ENCODE results near the gene MINDY3.

DNA sequence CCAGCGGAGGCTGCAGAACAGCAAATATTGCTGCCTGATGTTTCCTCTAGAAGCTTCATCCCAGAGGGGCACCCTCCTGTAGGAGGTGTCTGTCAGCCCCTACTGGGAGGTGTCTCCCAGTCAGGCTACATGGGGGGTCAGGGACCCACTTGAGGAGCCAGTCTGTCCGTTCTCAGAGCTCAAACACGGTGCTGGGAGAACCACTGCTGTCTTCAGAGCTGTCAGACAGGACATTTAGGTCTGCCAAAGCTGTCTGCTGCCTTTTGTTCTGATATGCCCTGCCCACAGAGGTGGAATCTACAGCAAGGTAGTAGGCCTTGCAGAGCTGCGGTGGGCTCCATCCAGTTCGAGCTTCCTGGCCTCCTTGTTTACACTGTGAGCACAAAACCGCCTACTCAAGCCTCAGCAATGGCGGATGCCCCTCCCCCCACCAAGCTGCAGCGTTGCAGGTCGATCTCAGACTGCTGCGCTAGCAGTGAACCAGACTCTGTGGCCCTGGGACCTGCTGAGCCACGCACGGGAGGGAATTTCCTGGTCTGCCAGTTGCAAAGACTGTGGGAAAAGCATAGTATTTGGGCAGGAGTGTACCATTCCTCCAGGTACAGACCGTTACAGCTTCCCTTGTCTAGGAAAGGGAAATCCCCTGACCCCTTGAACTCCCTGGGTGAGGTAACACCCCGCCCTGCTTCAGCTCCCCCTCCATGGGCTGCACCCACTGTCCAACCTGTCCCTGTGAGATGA lies 17.7 kb upstream of the MINDY3 start:
- TF ChIP-seq ZFP3 (CRISPR knock-in tag; IDR thresholded peaks at IDR 0.05) = no peak
- no peak for TF ChIP-seq CSRNP3 (CRISPR knock-in tag; IDR thresholded peaks at IDR 0.05)
- no peak for TF ChIP-seq GLIS3 (CRISPR knock-in tag; IDR thresholded peaks at IDR 0.05)

Data from SK-N-SH treated with all-trans-retinoic acid at 6 μM for 48 hours (cell line).